Measurements from ENCODE around the gene PANK3. TPM values are rescaled to one million over a fixed set of nuclear protein-coding genes. Genes with fewer than 3 reads are reported as not detected.

The PANK3 gene
- polyA plus RNA-seq, 4 donors = 50.9 to 68.9 (median 64.0) TPM

Other genes with a start within 250 kb of the PANK3 start
- 10 to 100 TPM; 71.7 to 81.7 (median 80.5) TPM for gene RARS1, start 92.9 kb downstream of the PANK3 start, polyA plus RNA-seq (ENCODE audit: insufficient read length in 4 of 4)
- gene FBLL1, start 50.1 kb downstream of the PANK3 start, polyA plus RNA-seq (ENCODE audit: insufficient read length in 4 of 4) = 1 to 10 TPM in 1 of 4 donors, under 1 TPM in 3; 0.26 to 1.3 (median 0.66) TPM